ENCODE data around the gene BPIFB2.

The BPIFB2 gene

DNA sequence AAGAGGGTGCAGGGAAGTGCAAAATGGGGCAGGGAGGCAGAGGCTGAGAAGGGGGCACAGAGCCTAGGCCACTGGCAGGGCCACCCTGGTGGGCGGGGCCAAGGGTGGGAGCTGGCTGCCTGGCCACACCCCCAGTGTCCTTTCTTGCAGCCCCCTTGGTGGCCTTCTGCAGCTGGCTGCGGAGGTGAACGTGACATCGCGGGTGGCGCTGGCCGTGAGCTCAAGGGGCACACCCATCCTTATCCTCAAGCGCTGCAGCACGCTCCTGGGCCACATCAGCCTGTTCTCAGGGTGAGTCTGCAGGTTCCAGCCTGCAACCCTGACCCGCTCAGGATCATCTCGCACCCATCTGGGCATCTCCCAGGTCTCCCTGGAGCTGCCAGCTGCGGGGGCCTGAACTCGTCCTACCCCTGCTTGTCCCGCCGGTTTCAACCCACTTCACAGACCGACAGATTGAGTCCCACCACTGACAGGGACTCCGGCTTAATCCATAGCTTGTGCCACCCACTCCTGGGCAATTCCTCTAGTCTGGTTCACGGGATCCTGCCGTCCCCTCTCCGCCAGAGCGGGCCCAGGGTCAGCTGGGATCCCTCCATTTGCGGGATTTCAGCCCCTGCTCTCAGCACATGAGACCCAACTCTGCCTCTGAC, 52.4 kb downstream of the BPIFB2 start:
- Histone ChIP-seq H3K4me3 (no peak overlapping the region), H3K27ac (no peak overlapping the region)

DNA sequence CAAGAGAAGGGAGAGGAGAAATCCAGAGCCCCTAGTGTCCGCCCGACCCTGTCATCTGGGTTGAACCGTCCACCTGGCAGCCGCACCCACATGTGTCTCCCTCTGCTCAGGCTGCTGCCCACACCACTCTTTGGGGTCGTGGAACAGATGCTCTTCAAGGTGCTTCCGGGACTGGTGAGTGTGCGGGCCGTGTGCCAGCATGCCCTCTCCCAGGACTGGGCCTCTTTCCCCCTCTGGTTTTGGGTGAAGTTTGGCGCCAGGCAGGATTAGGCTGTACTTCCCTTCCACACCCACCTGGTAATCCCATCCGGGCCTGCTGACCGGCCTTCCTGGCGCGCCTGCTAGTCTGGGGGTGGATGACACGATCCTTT, 54.1 kb downstream of the BPIFB2 start:
- Histone ChIP-seq H3K27ac (no peak overlapping the region), H3K4me3 (no peak overlapping the region)

DNA sequence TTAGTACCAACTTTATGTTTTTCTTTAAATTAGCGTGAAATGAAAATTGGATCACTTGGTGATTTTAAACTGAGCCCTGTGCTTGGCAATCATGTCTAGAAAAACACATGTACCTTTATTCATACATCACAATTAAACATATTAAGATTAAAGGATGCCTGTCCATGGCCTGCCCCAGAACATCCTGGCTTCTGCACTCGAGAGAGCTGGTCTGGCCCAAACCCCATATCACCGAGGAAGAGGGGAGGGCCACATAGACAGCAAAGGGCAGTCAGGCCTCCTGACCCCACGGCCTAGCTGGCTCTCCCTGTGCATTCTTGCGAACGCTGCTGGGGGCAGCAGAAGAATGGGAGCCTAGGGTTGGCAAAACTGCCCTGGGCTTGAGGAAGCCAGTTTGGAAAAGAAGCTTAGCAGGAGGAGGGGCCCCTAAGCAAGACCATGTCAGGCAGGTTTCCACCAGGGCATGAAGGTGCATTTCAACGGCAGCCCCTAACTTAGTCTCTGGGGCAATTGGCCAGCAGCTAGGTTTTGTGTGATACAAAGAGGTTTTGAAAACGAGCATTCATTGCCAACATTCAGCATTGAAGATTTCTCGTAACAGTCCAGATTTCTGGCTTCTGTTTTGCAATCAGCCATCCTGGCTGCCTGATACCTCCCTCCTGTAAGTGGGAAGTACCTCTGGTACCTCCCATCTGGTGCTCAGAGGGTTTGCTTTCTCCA, 54.8 kb downstream of the BPIFB2 start:
- Histone ChIP-seq H3K4me3 (no peak overlapping the region), H3K27ac (no peak overlapping the region)

DNA sequence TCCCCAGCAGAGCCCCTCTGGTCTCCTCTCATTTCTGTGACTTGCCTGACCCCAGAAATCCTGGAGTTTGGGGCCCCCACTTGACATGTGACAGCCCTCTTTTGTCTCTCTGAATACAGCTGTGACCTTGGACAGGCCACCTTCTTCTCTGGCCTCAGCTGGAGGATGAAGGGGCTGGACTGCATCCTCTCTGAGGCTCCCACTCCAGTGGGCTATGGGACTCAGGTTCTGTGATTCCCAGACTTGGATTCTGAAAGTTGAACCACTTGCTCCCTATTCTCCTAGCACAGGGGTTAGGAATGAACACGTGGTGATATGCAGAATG, 55.3 kb downstream of the BPIFB2 start:
- Histone ChIP-seq H3K27ac (no peak overlapping the region), H3K4me3 (no peak overlapping the region)

DNA sequence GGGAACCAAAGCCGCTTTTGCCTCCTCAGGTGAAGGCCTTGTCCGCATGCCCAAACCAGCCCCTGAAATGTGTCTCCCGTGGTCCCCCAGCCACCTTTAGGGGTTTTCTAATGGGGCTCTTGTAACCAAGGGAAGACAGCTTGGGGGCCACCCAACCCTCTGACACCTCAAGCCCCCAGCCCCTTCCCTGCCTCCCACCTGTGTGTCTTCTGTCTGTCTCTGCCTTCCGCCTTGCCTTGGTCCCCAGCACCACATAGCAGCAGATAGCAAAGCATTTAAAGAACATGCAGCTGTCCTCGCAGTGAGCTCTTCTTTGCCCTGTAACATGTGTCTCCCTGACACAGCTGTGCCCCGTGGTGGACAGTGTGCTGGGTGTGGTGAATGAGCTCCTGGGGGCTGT, 55.8 kb downstream of the BPIFB2 start:
- H3K27ac ChIP-seq = no peak overlapping the region
- H3K4me3 ChIP-seq = no peak overlapping the region

DNA sequence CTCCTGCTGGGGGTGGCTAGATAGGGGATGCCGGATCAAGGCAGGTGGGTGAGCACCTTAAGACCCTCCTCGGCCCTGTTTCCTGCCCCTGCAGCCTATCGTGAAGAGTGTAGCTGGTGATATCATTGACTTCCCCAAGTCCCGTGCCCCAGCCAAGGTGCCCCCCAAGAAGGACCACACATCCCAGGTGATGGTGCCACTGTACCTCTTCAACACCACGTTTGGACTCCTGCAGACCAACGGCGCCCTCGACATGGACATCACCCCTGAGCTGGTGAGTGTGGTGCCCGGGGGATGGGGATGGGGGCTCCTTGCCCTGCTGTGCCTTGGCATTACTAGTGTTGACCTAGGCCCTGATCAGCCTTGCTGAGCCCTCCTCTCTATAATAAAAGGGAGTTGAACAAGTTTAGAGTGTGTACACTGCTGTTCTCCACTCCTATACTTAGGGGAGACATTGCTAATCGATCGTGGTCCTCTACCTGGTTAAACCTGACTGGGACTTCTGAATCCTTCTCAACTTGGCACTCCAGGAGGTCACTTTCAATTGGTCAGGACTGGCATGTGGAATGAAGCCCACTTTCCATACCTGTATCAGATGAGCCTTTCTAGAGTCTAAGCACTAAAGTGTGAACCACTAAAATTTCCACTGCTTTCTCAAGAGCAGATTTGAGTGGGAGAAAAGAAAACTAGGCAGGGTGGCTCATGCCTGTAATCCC, 57.2 kb downstream of the BPIFB2 start:
- H3K27ac ChIP-seq = no peak overlapping the region
- no peak overlapping the region for H3K4me3 ChIP-seq

DNA sequence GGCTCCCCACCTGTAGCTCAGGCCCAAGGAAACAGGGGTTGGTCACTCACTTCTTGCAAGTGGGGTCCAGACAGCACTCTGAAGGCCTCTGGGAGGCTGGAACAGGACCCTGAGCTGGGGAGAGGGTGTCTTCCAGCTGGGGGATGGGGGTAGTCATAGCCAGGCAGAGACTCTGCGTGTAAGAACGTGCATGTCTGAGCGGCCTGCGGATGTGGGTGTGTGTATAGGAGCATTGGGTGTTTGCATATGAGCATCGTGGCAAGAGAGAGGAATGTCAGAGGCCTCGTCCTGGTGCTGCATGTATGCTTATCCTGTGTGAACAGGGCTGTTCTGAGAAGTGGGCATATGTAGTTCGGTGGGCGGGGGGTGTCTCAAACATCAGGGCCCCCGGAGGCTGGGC, 58.3 kb downstream of the BPIFB2 start:
- no peak overlapping the region for H3K27ac ChIP-seq
- H3K4me3 ChIP-seq = no peak overlapping the region

DNA sequence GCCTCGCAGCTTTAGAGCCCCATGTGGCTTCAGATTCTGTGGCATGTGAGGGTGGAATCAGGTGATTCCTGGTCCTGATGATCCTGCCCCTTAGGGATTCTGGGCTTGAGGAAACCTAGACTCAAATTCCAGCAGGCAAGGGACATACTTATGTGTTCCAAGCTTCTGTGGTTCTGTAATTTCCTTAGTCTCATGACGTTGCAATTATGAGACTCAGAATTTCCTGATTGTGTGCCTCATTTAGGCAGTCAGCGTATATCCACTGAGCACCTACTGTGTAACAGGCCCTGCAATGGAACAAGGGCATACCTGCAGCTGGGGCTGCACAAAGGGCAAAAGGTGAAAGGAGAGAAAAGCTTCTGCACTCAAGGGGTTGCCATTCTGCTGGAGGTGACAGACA, 60.3 kb downstream of the BPIFB2 start:
- Histone ChIP-seq H3K4me3 (no peak overlapping the region), H3K27ac (no peak overlapping the region)

DNA sequence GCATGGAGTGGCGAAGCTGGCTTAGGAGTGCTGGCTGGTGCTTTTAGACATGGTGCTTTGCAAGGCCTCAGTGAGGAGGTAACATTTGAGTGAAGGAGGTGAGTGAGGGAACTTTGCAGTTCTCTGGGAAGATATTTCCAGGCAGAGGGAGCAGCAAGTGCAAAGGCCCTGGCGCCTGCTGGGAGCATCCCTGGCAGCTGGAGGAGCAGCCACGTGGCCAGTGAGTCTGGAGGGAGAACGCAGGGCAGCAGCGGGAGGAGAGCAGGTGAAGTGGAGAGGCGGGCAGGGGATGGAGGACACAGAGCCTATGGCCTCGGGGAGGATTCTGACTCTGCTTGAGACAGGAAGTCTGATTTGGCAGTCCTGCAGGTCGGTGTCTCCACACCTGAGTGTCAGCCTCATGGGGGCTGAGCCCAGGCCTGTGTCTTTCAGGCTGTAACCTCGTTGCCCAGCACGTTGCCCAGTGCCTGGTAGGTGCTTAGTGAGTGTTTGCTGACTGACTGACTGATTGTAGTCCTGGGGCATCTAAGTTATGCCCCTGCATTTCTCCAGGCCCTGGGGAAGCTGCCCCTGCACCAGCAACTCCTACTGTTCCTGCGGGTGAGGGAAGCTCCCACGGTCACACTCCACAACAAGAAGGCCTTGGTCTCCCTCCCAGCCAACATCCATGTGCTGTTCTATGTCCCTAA, 60.9 kb downstream of the BPIFB2 start:
- H3K4me3 ChIP-seq = no peak overlapping the region
- H3K27ac ChIP-seq = no peak overlapping the region

DNA sequence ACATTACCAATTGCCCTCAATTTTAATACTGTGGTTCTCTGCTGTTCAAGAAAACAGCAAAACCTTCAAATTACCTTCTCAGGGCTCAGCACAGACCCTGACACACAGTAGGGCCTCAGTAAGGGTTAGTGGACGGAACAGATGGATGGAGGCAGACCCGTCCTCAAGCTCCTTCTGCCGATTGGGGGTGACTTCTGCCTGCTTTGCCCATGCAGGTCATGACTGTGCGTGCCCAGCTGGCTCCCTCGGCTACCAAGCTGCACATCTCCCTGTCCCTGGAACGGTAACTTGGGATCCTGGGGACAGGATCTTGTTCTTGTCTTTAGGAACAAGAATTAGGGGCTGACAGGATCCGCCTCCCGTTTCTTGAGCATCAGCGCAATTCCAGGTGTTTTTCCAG, 62.2 kb downstream of the BPIFB2 start:
- no peak overlapping the region for H3K27ac ChIP-seq
- no peak overlapping the region for H3K4me3 ChIP-seq

DNA sequence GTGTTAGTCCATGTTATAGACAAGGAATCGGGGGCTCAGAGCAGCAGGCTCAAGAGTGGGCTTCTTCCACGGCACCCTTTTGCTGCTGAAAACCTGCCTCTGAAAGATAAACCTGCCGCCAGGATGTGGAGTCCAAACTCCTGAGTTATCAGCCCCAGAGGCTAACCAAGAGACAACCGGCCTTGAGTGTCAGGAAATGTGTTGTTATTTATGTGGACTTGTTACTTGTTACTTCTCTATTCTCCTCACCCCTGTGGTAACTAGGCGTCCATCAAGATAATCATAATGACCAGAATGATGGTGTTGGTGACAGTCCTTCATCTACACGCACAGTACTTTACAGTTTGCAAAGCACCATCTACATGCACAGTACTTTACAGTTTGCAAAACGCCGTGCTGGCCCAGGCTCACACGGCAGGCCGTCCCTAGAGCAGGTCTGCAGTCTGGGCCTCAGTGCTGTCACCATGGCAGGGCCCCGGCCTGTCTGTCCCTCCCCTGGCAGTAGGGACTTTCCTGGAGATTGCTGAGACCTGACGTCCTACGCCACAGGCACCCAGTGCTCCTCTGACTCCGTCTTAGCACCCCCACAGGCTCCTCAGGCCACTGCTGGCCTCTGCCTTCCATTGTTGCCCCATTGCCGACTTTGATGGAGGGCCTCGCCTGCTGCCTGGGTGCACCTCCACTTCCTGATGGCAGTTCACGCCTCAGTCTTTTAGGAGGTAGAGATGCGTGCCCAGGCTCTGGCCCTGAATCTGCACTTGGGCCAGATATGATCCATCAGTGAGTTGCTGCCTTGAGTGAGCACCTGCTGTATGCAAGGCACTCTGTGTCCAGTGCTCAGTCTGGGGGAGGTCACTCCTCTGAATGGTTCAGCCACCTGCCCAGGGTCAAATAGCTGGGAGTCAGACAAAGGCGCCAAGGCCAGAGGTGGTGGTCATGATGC, 62.9 kb downstream of the BPIFB2 start:
- H3K4me3 ChIP-seq = no peak overlapping the region
- H3K27ac ChIP-seq = no peak overlapping the region

DNA sequence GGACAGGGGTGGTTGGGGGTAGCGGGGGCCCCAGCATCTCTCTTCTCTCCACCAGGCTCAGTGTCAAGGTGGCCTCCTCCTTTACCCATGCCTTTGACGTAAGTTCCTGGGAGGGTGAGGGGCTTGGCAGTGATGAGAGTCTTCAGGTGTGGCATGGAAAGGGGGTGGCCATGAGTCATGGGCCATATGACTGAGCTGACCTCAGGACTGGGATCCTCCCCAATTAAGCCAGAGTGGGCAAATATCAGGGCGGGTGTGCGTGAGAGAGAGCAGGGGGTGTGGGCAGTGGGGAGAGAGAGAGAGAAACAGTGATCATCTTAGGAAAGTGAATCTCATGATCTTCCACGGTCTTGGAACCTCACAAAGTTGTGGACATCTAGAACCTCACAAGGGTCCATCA, 63.7 kb downstream of the BPIFB2 start:
- Histone ChIP-seq H3K27ac (no peak overlapping the region), H3K4me3 (no peak overlapping the region)

DNA sequence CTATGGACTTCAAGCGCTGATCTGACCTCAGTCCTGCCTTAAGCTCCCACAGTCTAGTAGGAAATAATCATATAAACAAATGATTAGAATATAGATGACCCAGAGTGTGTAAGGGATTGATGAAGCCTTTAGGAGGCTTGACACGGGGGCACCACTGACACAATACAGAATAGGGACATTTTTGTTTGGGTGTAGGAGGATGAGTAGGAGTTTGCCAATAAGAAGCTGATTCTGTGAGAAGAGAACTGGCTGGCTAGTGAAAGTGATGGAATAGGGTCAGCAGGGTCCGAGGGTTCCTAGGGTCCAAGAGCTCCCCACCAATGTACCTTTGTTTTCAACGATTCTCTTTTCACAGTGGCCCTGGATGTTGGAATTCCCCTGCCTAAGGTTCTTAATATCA, 64.9 kb downstream of the BPIFB2 start:
- Histone ChIP-seq H3K27ac (no peak overlapping the region), H3K4me3 (no peak overlapping the region)

DNA sequence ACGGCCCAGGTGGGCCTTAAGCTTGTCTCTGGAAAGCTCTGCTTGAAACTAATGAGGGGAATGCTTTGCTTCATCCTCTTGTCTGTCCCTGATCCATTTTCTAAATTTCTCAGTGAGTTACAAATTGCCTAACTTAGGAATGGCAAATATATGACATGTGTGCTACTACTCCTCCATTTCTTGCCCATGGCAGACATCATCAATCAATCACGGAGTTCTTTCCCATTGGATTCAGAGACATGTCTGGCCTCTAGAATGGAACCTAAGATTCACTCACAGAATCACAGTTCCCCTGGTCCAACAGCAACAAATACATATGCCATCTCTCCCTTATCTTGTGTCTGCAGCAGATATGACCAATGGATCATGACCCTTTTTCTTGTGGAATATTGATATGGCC, 65.3 kb downstream of the BPIFB2 start:
- no peak overlapping the region for H3K4me3 ChIP-seq
- H3K27ac ChIP-seq = no peak overlapping the region
